OCI-LY7 (cell line): Measurements from ENCODE around the gene ELFN1.

Source experiments
- CTCF ChIP-seq: fragments of 200-600 bp; sonication (generic); conservative IDR thresholded peaks from 2 replicates; pipeline ENCODE4 v1.5.1; 2014; ENCODE audit warnings: mild to moderate bottlenecking, antibody characterized with exemption, low read length, moderate library complexity, mixed read lengths
- EZH2phosphoT487 ChIP-seq: fragments of 200-600 bp; sonication (generic); IDR thresholded peaks from 2 replicates; pipeline ENCODE4 v1.6.1; 2018; ENCODE audit warnings: low read depth, borderline replicate concordance, mild to moderate bottlenecking, mixed run types, antibody characterized with exemption, low read length, moderate library complexity, mixed read lengths

GRCh38 chr7:1775389-1775788, 105.3 kb downstream of the ELFN1 start:
- TF ChIP-seq CTCF (no peak), EZH2phosphoT487 (no peak)
